ENCODE measurements around the gene TENM4. TPM values are rescaled to one million over a fixed set of nuclear protein-coding genes. Genes with fewer than 3 reads are reported as not detected.

The TENM4 gene
- total and polyA plus RNA-seq, 2 of the 13 experiments (the other 11 are each of a cell fraction or from before 2014, with no cell fraction given) = not detected

DNA sequence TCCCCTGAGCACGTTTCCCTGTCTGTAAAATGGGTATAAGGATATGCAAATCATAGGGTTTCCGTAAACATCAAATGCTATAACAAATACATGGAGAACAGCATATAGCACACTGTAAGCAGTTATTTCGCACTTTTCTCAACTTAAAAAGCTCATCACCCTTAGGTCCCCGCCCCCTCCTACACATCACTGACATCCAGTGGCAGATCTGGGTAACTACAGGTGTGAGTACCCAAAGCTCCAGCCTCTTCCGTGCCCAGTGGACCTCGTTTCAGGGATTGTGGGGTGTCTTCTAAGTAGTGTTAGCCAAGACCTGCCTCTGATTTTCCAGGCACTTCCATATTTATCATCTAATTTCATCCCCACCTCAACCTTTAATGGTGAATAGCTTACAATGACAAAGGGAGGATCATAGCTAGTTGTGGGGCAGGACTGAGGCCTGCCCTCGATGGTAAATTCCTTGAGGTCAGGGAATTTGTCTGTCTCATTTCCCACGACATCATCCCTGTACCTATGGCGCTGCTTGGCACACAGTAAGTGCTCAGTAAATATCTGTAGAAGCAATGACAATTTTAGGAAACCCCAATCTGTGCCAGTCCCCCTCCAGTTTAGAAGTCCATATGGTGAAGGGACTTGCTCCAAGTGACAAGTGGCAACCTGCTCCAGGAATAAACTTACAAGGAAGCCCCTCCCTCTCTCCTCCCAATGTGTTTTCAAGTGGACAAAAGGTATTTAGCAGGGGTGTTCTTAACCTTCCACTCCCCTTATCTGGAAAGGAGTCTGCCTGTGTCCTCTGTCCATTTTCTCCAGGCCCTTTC, 340.5 kb downstream of the TENM4 start:
- no TSS peak for BruUV-seq (replicated peaks)
- 6% methylated on average over 9 of the region's 9 CpGs for WGBS (ENCODE audit: low lambda C conversion rate)
- H2AFZ ChIP-seq (ENCODE audit: low read length) = no peak overlapping the region
- ChIA-PET POLR2A (no interaction called here), CTCF (ENCODE audit: low intra/inter-chr PET ratio, low total read pairs) (interaction anchor here (0.7 to 1.9 kb wide), 4 partner anchors 36 to 455 kb away, joined by 3 to 6 read pairs (median 4); no protein-coding TSS in a partner anchor)
- intact Hi-C loops (cut with micrococcal nuclease; ENCODE audit: unreplicated experiment) = loop anchor here (1.0 kb wide), 3 partner anchors 37 to 455 kb away; no protein-coding TSS in a partner anchor
- H3K4me3 ChIP-seq (replicated peaks in 1 of 3; ENCODE audit: insufficient read depth in 1 of 3, low read depth in 2 of 3, low read length in 3 of 3) = no peak overlapping the region
- H3K9ac ChIP-seq (ENCODE audit: insufficient read depth, low read depth, low read length) = no peak overlapping the region
- in situ Hi-C loops (cut with HindIII; ENCODE audit: extremely low pct_ligation_motif_present, low pct_unique_long_range_greater_than_20kb) = no loop called here
- no peak overlapping the region for H3K27ac ChIP-seq (ENCODE audit: extremely low read length, insufficient read depth, low read length)
- no peaks in the 10 kb centered on the region for H3K36me3 ChIP-seq (replicated peaks in 1 of 2; ENCODE audit: control insufficient read depth in 1 of 2, insufficient read depth in 2 of 2, low read length in 2 of 2)
- H3K4me2 ChIP-seq (ENCODE audit: low read depth, low read length) = no peak overlapping the region
- ATAC-seq (peak; percentile 96), FAIRE-seq (peak; percentile 39), DNase-seq (ENCODE audit: low spot score) (peak; percentile 45)
- H3K4me1 ChIP-seq (ENCODE audit: insufficient read depth, low read length) = no peaks in the 10 kb centered on the region
- H4K20me1 ChIP-seq (ENCODE audit: insufficient read depth, low read length) = no peaks in the 10 kb centered on the region
- no peaks in the 10 kb centered on the region for H3K79me2 ChIP-seq (ENCODE audit: insufficient read depth, low read length)
- peak; percentile 50; the same call in 1 of the 2 replicates for TF ChIP-seq RAD21 (CRISPR knock-in tag; IDR thresholded peaks at IDR 0.05)
- 0 out of 2 replicates have a peak, but pooled peaks have one; percentile 49 for TF ChIP-seq SP5 (CRISPR knock-in tag; IDR thresholded peaks at IDR 0.05; ENCODE audit: borderline replicate concordance, low read depth)
- no peak for TF ChIP-seq JARID2 (CRISPR knock-in tag; IDR thresholded peaks at IDR 0.05; ENCODE audit: insufficient replicate concordance)
- TF ChIP-seq NFIB (CRISPR knock-in tag; IDR thresholded peaks at IDR 0.05; ENCODE audit: borderline replicate concordance) = no peak
- TF ChIP-seq, protein P1, sequence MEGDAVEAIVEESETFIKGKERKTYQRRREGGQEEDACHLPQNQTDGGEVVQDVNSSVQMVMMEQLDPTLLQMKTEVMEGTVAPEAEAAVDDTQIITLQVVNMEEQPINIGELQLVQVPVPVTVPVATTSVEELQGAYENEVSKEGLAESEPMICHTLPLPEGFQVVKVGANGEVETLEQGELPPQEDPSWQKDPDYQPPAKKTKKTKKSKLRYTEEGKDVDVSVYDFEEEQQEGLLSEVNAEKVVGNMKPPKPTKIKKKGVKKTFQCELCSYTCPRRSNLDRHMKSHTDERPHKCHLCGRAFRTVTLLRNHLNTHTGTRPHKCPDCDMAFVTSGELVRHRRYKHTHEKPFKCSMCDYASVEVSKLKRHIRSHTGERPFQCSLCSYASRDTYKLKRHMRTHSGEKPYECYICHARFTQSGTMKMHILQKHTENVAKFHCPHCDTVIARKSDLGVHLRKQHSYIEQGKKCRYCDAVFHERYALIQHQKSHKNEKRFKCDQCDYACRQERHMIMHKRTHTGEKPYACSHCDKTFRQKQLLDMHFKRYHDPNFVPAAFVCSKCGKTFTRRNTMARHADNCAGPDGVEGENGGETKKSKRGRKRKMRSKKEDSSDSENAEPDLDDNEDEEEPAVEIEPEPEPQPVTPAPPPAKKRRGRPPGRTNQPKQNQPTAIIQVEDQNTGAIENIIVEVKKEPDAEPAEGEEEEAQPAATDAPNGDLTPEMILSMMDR (CRISPR knock-in tag; IDR thresholded peaks at IDR 0.05) = peak; percentile 83
- TF ChIP-seq MED1 (CRISPR knock-in tag; IDR thresholded peaks at IDR 0.05) = no peak
- peak; percentile 24 for TF ChIP-seq XRCC5 (optimal IDR thresholded peaks at IDR 0.05; ENCODE audit: low read length)
- TF ChIP-seq STAG1 (CRISPR knock-in tag; IDR thresholded peaks at IDR 0.05) = peak; percentile 66
- peak; percentile 69; the same call in 1 of the 2 replicates for TF ChIP-seq SMC3 (IDR thresholded peaks at IDR 0.05; ENCODE audit: low read length)
- H3K9me3 ChIP-seq (ENCODE audit: low read length) = no peaks in the 10 kb centered on the region
- peaks cover 0 to 3% of the 10 kb centered on the region in 2 experiments; a peak in 2 of 5 replicates for H3K27me3 ChIP-seq (ENCODE audit: control insufficient read depth in 1 of 2, insufficient read depth in 2 of 2, low read length in 2 of 2)

All from HepG2 (cell line).